ENCODE results near the gene EFCAB7. TPM values are rescaled to one million over a fixed set of nuclear protein-coding genes. Genes with fewer than 3 reads are reported as not detected.

EFCAB7 gene
- total RNA-seq, 1 experiment from 2014 or later: 3.0 TPM

DNA sequence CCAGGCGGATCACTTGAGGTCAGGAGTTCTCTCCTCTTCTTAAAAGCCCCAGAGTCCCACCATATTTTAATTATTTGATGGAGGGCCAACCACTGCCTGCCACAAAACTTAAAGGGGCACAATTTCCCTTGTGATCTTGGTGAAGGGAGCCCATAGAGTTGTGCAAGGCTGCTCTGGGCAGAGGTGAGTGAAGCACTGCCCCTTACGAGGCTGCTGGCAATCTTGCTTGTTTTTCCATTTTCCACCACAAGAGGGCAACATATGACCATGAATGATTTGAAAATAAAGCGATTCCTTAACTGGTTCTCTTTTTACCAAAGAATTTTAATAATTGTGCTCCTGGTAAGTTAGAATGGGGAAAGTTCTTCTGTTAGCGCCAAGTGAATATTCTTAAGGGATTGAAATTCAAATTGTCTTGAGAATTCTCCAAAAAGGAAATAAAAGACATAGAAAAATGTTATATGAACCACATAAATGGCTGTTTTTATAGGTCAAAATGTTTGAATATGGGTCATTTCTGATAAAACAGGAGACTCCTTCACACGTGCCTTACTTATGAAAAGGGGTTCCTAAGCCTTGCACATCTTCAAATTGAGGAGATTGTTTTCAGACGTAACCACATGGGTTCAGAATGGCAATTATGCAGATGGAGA is 92.6 kb downstream of the EFCAB7 start:
- H3K4ac ChIP-seq (ENCODE audit: low read depth, low read length): no peak overlapping the region
- no peak overlapping the region for H3T11ph ChIP-seq (ENCODE audit: low read length)
- no peak overlapping the region for H2BK15ac ChIP-seq (ENCODE audit: low read depth, low read length)
- no peak overlapping the region for H2AK5ac ChIP-seq (ENCODE audit: insufficient read length, low read length)
- no peaks in the 10 kb centered on the region for H3K23me2 ChIP-seq (ENCODE audit: insufficient read length, low read depth, low read length, poor library complexity, severe bottlenecking)
- H3K79me2 ChIP-seq (ENCODE audit: insufficient read depth, low read length): no peaks in the 10 kb centered on the region
- peaks cover 10% of the 10 kb centered on the region for H3K4me1 ChIP-seq (ENCODE audit: insufficient read depth, low read length)
- H3K27ac Mint-ChIP-seq: no peak overlapping the region
- WGBS (ENCODE audit: extremely low coverage, insufficient read length, low lambda C conversion rate): no CpG with 5 or more reads among the region's 6 CpGs
- H3K27me3 ChIP-seq (ENCODE audit: insufficient read depth, low read length): no peaks in the 10 kb centered on the region; the same call in 1 of the 2 replicates
- no peak overlapping the region for H3K4me3 Mint-ChIP-seq
- H3K4me1 Mint-ChIP-seq: peaks cover 29 to 34% of the 10 kb centered on the region in 2 experiments
- no peak overlapping the region for H3K9ac ChIP-seq (ENCODE audit: extremely low read depth, insufficient read length, low read length)
- no peak overlapping the region for H3K14ac ChIP-seq (ENCODE audit: insufficient read depth, low read length)
- no peak overlapping the region for H3K18ac ChIP-seq (ENCODE audit: insufficient read length, low read depth, low read length)
- no peak overlapping the region for H4K8ac ChIP-seq (replicated peaks; ENCODE audit: insufficient read length, low read depth, low read length)
- no peaks in the 10 kb centered on the region for H4K20me1 ChIP-seq (ENCODE audit: control insufficient read depth, insufficient read depth, insufficient read length)
- no peaks in the 10 kb centered on the region for H3K9me3 ChIP-seq (ENCODE audit: control insufficient read depth, low read depth, low read length)
- H2BK5ac ChIP-seq (ENCODE audit: insufficient read length, low read length): no peak overlapping the region
- H4K5ac ChIP-seq (ENCODE audit: insufficient read length, low read depth, low read length): no peak overlapping the region
- no peak overlapping the region for H2BK20ac ChIP-seq (ENCODE audit: low read depth, low read length, poor library complexity, severe bottlenecking)
- no peak overlapping the region for H2BK12ac ChIP-seq (ENCODE audit: insufficient read length, low read depth, low read length)
- H4K91ac ChIP-seq (ENCODE audit: insufficient read length, low read depth, low read length): no peak overlapping the region
- TF ChIP-seq, protein P1, sequence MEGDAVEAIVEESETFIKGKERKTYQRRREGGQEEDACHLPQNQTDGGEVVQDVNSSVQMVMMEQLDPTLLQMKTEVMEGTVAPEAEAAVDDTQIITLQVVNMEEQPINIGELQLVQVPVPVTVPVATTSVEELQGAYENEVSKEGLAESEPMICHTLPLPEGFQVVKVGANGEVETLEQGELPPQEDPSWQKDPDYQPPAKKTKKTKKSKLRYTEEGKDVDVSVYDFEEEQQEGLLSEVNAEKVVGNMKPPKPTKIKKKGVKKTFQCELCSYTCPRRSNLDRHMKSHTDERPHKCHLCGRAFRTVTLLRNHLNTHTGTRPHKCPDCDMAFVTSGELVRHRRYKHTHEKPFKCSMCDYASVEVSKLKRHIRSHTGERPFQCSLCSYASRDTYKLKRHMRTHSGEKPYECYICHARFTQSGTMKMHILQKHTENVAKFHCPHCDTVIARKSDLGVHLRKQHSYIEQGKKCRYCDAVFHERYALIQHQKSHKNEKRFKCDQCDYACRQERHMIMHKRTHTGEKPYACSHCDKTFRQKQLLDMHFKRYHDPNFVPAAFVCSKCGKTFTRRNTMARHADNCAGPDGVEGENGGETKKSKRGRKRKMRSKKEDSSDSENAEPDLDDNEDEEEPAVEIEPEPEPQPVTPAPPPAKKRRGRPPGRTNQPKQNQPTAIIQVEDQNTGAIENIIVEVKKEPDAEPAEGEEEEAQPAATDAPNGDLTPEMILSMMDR (conservative IDR thresholded peaks at IDR 0.05): peak; percentile 90
- H3K27me3 Mint-ChIP-seq (ENCODE audit: low read depth): no peaks in the 10 kb centered on the region; the same call in 1 of the 2 replicates
- H3K23ac ChIP-seq (ENCODE audit: insufficient read length, low read depth, low read length): no peak overlapping the region
- peak; percentile 57 for DNase-seq
- H2BK120ac ChIP-seq (ENCODE audit: low read depth, low read length, poor library complexity, severe bottlenecking): no peak overlapping the region
- no peaks in the 10 kb centered on the region for H3K9me3 Mint-ChIP-seq
- H3K27ac ChIP-seq (ENCODE audit: insufficient read length, low read depth, low read length): no peak overlapping the region
- H2AFZ ChIP-seq (ENCODE audit: low read length): no peak overlapping the region
- no peaks in the 10 kb centered on the region for H3K79me1 ChIP-seq (ENCODE audit: insufficient read depth, low read depth, low read length, poor library complexity, severe bottlenecking)
- no peak overlapping the region for H3K56ac ChIP-seq (ENCODE audit: insufficient read length, low read depth, low read length)
- no peaks in the 10 kb centered on the region; a peak in 1 of 7 replicates for H3K36me3 Mint-ChIP-seq (ENCODE audit: insufficient read depth in 1 of 3, low read depth in 3 of 3)
- no peak overlapping the region for H3K4me2 ChIP-seq (ENCODE audit: insufficient read depth, insufficient read length, low read length)
